MCF 10A (cell line): ENCODE data around the gene SMARCD3. TPM values are rescaled to one million over a fixed set of nuclear protein-coding genes. Genes with fewer than 3 reads are reported as not detected.

Experiments
- BruUV-seq: library from RNA; stranded (reverse); fragments of 400-500 nt; replicated peaks from 2 replicates; lab custom pipeline; 2021; lab: Mats Ljungman, UMichigan
- CTCF ChIA-PET: fragments of 300-600 bp; sonication (Branson Sonifier 250); formaldehyde crosslinking; extraction: SDS; loops from one replicate; lab custom pipeline; 2021; ENCODE audit warnings: antibody characterized with exemption, inconsistent platforms; lab: Yijun Ruan, JAX
- POLR2A ChIA-PET: fragments of 300-600, 350-650 bp; sonication (Branson Sonifier 250); formaldehyde crosslinking; extraction: SDS; loops from one replicate; lab custom pipeline; 2020; ENCODE audit warnings: antibody characterized with exemption, inconsistent platforms; lab: Yijun Ruan, JAX
- DNase-seq: peaks from one replicate; pipeline ENCODE4 v3.0.0-alpha.2; 2018; ENCODE audit not compliant: unreplicated experiment
- H3K27ac Mint-ChIP-seq: one replicate; pipeline ENCODE4 v1.8.0; 2022; ENCODE audit warnings: mild to moderate bottlenecking, low read depth, mixed read lengths; ENCODE audit not compliant: unreplicated experiment
- H3K27me3 Mint-ChIP-seq: one replicate; pipeline ENCODE4 v1.8.0; 2022; ENCODE audit warnings: mixed read lengths; ENCODE audit not compliant: insufficient read depth, unreplicated experiment
- H3K36me3 Mint-ChIP-seq: one replicate; pipeline ENCODE4 v1.8.0; 2022; ENCODE audit warnings: mild to moderate bottlenecking, moderate library complexity, mixed read lengths; ENCODE audit not compliant: insufficient read depth, unreplicated experiment
- H3K4me1 Mint-ChIP-seq: one replicate; pipeline ENCODE4 v1.8.0; 2022; ENCODE audit warnings: mixed read lengths; ENCODE audit not compliant: insufficient read depth, unreplicated experiment
- H3K4me3 Mint-ChIP-seq: one replicate; pipeline ENCODE4 v1.8.0; 2022; ENCODE audit warnings: mild to moderate bottlenecking, moderate library complexity, mixed read lengths; ENCODE audit not compliant: unreplicated experiment
- H3K9me3 Mint-ChIP-seq: one replicate; pipeline ENCODE4 v1.8.0; 2022; ENCODE audit warnings: mixed read lengths; ENCODE audit not compliant: unreplicated experiment
- intact Hi-C: fragments of 100-400 bp; cut with micrococcal nuclease; formaldehyde crosslinking; loops from 2 replicates; pipeline ENCODE4 v1.14.1; 2022
- total RNA-seq: library from RNA; stranded (reverse); gene quantifications from 2 replicates; pipeline ENCODE4 v1.2.3, GENCODE V29; 2022
- TF ChIP-seq, protein P1 (sequence below): fragments of 200-600 bp; IDR thresholded peaks from one replicate; pipeline ENCODE4 v1.8.0; 2022; ENCODE audit warnings: antibody characterized with exemption, mild to moderate bottlenecking; ENCODE audit not compliant: unreplicated experiment

SMARCD3 gene
- total RNA-seq, 1 experiment from 2014 or later, result 3.8 TPM

- CTCF ChIA-PET, result no interaction called here
- intact Hi-C loops, result no loop called here
- POLR2A ChIA-PET, result no interaction called here
- BruUV-seq, result no TSS peak
- no peaks in the 10 kb centered on the region for H3K9me3 Mint-ChIP-seq
- no peak for DNase-seq
- peaks cover 57% of the 10 kb centered on the region for H3K27me3 Mint-ChIP-seq
- H3K27ac Mint-ChIP-seq, result no peak overlapping the region
- no peaks in the 10 kb centered on the region for H3K4me1 Mint-ChIP-seq
- TF ChIP-seq, protein P1, sequence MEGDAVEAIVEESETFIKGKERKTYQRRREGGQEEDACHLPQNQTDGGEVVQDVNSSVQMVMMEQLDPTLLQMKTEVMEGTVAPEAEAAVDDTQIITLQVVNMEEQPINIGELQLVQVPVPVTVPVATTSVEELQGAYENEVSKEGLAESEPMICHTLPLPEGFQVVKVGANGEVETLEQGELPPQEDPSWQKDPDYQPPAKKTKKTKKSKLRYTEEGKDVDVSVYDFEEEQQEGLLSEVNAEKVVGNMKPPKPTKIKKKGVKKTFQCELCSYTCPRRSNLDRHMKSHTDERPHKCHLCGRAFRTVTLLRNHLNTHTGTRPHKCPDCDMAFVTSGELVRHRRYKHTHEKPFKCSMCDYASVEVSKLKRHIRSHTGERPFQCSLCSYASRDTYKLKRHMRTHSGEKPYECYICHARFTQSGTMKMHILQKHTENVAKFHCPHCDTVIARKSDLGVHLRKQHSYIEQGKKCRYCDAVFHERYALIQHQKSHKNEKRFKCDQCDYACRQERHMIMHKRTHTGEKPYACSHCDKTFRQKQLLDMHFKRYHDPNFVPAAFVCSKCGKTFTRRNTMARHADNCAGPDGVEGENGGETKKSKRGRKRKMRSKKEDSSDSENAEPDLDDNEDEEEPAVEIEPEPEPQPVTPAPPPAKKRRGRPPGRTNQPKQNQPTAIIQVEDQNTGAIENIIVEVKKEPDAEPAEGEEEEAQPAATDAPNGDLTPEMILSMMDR, result no peak
- no peaks in the 10 kb centered on the region for H3K36me3 Mint-ChIP-seq
- H3K4me3 Mint-ChIP-seq, result no peak overlapping the region
Measured at GRCh38 chr7:151279868-151280267, 31.4 kb upstream of the SMARCD3 start.

DNA sequence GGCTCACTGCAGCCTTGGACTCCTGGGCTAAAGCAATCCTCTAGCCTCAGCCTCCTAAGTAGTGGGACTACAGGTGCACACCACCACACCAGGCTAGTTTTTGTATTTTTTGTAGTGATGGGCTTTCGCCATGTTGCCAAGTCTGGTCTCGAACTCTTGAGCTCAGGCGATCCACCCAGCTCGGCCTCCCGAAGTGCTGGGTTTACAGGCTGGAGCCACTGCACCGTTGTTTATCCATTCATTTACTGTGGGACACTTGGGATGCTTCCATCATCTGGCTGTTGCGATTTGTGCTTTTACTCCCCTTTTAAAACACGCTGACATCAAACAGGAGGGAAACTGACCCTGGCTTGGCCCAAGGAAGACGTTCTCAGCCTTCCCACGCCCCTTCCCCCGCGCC is 30.5 kb upstream of the SMARCD3 start:
- POLR2A ChIA-PET, result no interaction called here
- peaks cover 4% of the 10 kb centered on the region for H3K36me3 Mint-ChIP-seq
- no peak for DNase-seq
- H3K4me1 Mint-ChIP-seq, result no peaks in the 10 kb centered on the region
- no TSS peak for BruUV-seq
- no peak overlapping the region for H3K27ac Mint-ChIP-seq
- TF ChIP-seq, protein P1, result no peak
- intact Hi-C loops, result no loop called here
- H3K9me3 Mint-ChIP-seq, result no peaks in the 10 kb centered on the region
- H3K27me3 Mint-ChIP-seq, result peaks cover 48% of the 10 kb centered on the region
- CTCF ChIA-PET, result no interaction called here
- H3K4me3 Mint-ChIP-seq, result peak overlapping the region; percentile 44

- Mint-ChIP-seq H3K36me3 (peaks cover 4% of the 10 kb centered on the region), H3K4me3 (peak overlapping the region; percentile 41), H3K4me1 (no peaks in the 10 kb centered on the region), H3K27ac (no peak overlapping the region), H3K9me3 (no peaks in the 10 kb centered on the region), H3K27me3 (peaks cover 34% of the 10 kb centered on the region)
- intact Hi-C loops, result no loop called here
- DNase-seq, result no peak
- no TSS peak for BruUV-seq
- POLR2A ChIA-PET, result interaction anchor here (0.8 kb wide), 2 partner anchors 18 to 52 kb away, joined by 3 read pairs; no protein-coding TSS in a partner anchor
- CTCF ChIA-PET, result interaction anchor here (1.1 kb wide), 1 partner anchor 34 kb away, joined by 5 read pairs; no protein-coding TSS in a partner anchor
- TF ChIP-seq, protein P1, result no peak
Measured at GRCh38 chr7:151277631-151278030, 29.1 kb upstream of the SMARCD3 start.

GRCh38 chr7:151276666-151277590 is 28.4 kb upstream of the SMARCD3 start:
- Mint-ChIP-seq H3K27me3 (peaks cover 28% of the 10 kb centered on the region), H3K27ac (no peak overlapping the region), H3K36me3 (peaks cover 4% of the 10 kb centered on the region), H3K9me3 (no peaks in the 10 kb centered on the region), H3K4me1 (peaks cover 6% of the 10 kb centered on the region), H3K4me3 (peak overlapping the region; percentile 41)
- BruUV-seq, result no TSS peak
- CTCF ChIA-PET, result interaction anchor here (1.1 kb wide), 1 partner anchor 33 kb away, joined by 5 read pairs; no protein-coding TSS in a partner anchor
- TF ChIP-seq, protein P1, result no peak
- POLR2A ChIA-PET, result interaction anchor here (0.6 to 0.8 kb wide), 3 partner anchors 17 to 51 kb away, joined by 3 read pairs; no protein-coding TSS in a partner anchor
- intact Hi-C loops, result no loop called here
- DNase-seq, result peak; percentile 57
